ENCODE results near the gene TUNAR.

Gene TUNAR

DNA sequence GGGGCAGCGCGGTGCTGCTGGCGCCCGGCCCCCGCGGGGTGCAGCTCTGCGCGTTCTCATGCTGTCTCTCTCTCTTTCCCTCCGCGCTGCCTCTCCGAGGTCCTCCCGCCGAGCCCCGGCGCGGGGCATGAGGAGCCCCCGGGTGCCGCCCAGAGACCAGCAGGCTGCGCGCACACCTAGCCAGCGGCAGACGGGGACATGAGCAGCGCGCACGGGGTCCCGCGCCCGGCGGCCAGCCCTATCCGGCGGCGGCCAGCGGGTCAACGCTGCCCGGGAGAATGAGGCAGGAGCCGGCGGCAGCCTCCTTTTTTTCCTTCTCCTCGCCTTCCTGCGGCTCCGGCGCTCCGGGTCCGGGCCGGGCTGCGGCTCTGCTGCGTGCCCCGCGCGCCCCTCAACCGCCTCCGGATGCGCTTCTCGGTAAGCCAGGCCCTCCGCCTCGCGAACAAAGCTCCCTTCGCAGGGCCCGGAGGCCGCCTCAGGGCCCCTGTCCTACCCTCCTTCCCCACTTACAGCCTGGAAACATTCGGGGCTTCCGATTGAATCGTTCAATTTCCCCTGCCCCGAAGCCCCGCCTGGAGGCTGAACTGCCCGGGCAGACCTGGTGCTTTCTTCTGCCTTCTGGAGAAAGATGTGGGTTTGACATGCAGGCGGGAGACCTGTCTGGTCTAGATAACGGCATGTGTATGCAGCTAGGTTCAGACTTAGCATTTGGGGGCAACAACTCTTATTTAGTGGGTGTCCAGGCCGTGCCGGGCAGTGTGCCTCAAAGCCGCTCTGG is at the start of gene TUNAR:
Gene TUNAR (plus strand): TSS at position 72 of the 778 bp plus-strand sequence.
- TF ChIP-seq, protein P1, sequence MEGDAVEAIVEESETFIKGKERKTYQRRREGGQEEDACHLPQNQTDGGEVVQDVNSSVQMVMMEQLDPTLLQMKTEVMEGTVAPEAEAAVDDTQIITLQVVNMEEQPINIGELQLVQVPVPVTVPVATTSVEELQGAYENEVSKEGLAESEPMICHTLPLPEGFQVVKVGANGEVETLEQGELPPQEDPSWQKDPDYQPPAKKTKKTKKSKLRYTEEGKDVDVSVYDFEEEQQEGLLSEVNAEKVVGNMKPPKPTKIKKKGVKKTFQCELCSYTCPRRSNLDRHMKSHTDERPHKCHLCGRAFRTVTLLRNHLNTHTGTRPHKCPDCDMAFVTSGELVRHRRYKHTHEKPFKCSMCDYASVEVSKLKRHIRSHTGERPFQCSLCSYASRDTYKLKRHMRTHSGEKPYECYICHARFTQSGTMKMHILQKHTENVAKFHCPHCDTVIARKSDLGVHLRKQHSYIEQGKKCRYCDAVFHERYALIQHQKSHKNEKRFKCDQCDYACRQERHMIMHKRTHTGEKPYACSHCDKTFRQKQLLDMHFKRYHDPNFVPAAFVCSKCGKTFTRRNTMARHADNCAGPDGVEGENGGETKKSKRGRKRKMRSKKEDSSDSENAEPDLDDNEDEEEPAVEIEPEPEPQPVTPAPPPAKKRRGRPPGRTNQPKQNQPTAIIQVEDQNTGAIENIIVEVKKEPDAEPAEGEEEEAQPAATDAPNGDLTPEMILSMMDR (IDR thresholded peaks at IDR 0.05; ENCODE audit: borderline replicate concordance, insufficient read depth, low read depth, low read length), result no peak
- H3K4me3 ChIP-seq (ENCODE audit: low read depth, low read length), result no peak within 1 kb of the TSS

DNA sequence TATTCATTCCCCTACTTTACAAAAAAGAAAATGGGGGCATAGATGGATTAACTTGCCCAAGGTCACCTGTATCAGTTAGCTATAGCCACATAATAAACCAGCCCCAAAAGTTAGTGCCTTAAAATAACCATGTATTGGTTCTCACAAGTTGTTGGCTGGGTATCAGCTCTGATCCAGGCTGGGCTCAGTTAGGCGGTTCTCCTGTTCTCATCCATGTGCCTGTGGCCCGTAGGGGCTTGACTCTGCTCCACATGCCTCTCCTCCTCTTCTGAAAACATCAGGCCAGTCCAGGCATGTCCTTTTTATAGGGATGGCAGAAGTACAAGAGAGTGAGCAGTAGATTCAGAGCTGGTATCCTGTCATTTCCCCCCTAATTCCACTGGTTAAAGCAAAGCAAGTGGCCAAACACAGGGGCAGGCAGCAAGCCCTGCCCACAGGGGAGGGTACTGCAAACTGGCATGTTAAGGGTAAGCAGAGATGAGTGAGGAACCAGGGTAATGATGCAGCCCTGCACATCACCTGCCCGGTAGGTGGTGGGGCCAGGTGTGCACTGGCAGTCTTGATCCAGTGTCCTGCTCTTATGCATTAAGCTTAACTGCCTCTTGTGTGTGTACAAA is 47.9 kb upstream of the TUNAR start:
- TF ChIP-seq, protein P1 (IDR thresholded peaks at IDR 0.05; ENCODE audit: borderline replicate concordance, insufficient read depth, low read depth, low read length), result no peak
- H3K4me3 ChIP-seq (ENCODE audit: low read depth, low read length), result no peak overlapping the region

DNA sequence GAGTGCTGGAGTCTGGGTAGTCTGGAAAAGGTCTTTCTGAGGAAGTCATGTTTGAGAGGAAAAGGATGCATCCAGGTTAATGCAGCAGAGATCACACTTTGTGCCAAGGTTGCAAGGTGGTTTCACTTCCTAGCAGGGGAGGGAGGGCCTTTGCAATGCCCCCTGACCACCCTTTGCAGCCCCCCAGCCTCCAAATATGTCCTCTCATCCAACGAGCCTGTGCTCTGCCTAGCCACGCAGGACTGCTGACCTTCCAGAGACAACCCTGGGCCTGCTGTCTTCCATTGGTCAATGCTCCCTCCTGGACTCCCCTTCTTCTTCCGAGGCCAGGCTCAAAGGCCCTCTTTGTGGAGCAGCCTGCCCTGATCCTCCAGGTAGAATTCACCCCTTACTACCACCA is 47.3 kb upstream of the TUNAR start:
- no peak overlapping the region for H3K4me3 ChIP-seq (ENCODE audit: low read depth, low read length)
- TF ChIP-seq, protein P1 (IDR thresholded peaks at IDR 0.05; ENCODE audit: borderline replicate concordance, insufficient read depth, low read depth, low read length), result no peak

DNA sequence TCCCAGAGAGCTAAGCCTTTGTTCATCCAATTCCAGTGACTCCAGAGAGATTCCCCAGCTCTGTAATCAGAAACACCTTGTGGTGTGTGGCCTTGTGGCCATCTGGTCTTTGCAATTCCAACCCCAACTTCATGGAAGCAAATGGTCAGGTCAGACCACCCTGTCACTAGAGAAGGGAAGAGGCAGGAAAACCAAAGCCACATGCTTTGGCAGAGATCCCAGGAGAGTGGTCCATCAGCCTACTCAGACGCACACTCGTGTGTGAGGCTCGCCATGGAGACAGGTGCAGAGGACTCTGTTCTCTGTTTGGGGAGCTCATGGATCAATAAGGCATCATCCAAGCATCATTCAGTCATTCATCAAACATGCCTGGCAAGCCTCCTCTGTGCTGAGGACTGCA is 46.2 kb upstream of the TUNAR start:
- H3K4me3 ChIP-seq (ENCODE audit: low read depth, low read length), result no peak overlapping the region
- TF ChIP-seq, protein P1 (IDR thresholded peaks at IDR 0.05; ENCODE audit: borderline replicate concordance, insufficient read depth, low read depth, low read length), result no peak

DNA sequence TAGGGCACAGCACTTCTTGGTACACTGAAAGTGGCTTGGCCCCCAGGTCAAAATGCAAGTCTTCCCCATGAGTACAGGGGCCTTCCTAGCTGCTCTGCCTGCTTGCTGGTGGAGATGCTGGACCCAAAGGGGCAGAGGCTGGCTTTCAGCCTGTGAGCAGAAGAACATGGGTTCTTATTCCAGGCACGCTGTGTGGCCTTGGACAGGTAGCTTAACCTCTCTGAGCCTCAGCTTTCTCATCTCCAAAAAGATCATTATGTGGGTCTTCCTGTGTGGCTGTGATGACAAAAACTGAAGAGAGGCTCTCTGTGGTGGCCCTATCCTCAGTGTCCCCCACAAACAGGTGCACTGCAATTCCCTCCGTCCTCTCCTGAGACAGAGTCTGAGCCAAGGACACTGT is 45.6 kb upstream of the TUNAR start:
- TF ChIP-seq, protein P1 (IDR thresholded peaks at IDR 0.05; ENCODE audit: borderline replicate concordance, insufficient read depth, low read depth, low read length), result no peak

DNA sequence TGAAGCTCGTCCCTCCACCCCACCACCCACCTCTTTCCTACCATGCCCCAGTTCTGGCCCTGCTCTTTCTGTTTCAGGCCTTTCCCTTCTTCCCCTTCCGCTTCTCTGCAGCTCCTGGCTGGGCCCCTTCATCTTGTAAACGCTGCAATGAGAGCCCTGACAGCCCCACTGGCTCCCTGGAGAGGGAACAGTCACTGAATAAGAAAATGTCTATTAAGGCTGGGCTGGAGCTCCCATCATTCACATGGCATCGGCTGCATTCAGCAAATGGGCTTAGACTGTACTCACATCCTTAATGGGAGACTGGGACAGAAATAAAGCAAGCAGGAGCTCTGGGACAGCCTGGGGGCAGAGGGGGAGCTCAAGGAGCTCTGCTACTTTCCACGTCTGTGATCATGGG is 45.2 kb upstream of the TUNAR start:
- TF ChIP-seq, protein P1 (IDR thresholded peaks at IDR 0.05; ENCODE audit: borderline replicate concordance, insufficient read depth, low read depth, low read length), result no peak
- H3K4me3 ChIP-seq (ENCODE audit: low read depth, low read length), result no peak overlapping the region

More for the DNA sequence above, 45.6 kb upstream of the TUNAR start:
- no peak overlapping the region for H3K4me3 ChIP-seq (ENCODE audit: low read depth, low read length)

DNA sequence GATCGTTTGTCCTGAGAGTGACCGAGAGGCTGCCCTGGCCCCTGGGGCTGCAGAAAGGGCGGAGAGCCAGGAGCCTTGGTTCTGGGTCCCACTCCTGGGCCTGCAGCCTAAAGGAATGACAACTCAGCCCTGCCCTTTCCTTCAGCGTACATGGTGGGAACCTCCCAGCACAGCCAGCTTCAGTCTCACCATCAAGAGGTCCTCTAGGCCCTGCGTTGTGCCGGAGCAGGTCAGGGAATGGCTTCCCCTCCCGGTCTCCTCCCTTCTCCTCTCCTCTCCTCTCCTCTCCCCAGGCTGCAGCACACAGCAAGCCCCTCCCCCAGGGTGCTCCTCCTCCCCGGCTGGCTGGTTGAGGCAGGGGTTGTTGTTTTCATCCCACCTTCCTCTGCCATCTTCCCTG is 44.6 kb upstream of the TUNAR start:
- TF ChIP-seq, protein P1 (IDR thresholded peaks at IDR 0.05; ENCODE audit: borderline replicate concordance, insufficient read depth, low read depth, low read length), result no peak

More for the DNA sequence above, 44.6 kb upstream of the TUNAR start:
- H3K4me3 ChIP-seq (ENCODE audit: low read depth, low read length), result no peak overlapping the region
